ENCODE results near the gene TCF12.

- TF ChIP-seq CTCF (IDR thresholded peaks at IDR 0.05) (no peak), POLR2A (IDR thresholded peaks at IDR 0.05) (no peak), POLR2AphosphoS5 (IDR thresholded peaks at IDR 0.05; ENCODE audit: insufficient read depth in 1 of 2, low read depth in 1 of 2) (no peak)
Observed at GRCh38 chr15:57118013-57118799, 199.8 kb downstream of the TCF12 start.
